Mesenchymal stem cell (in vitro differentiated cells and primary cell): ENCODE measurements around the gene EEA1.
"Not testable (repeated sequence)": the region's sequence is repeated elsewhere in the genome, so short reads cannot be mapped to it uniquely, and the experiment has no call there.

Source experiments
- DNase-seq: peaks from one replicate; pipeline ENCODE4 v3.0.0-alpha.2; 2013
- H2AFZ ChIP-seq: one replicate; pipeline ENCODE4 v1.6.1; 2013; ENCODE audit warnings: low read depth, mild to moderate bottlenecking, control low read depth, inconsistent platforms, low read length, moderate library complexity
- H2AK5ac ChIP-seq: 2 replicates; pipeline ENCODE4 v1.6.1; 2013; ENCODE audit warnings: low read length, moderate library complexity, mild to moderate bottlenecking, inconsistent platforms; ENCODE audit not compliant: severe bottlenecking
- H2BK120ac ChIP-seq: one replicate; pipeline ENCODE4 v1.6.1; 2013; ENCODE audit warnings: low read depth, mild to moderate bottlenecking, inconsistent platforms, low read length, moderate library complexity
- H2BK12ac ChIP-seq, 2 experiments: one replicate each; pipeline ENCODE4 v1.6.1; 2013; ENCODE audit warnings: inconsistent platforms in 2 of 2, low read length in 2 of 2, mild to moderate bottlenecking in 2 of 2, moderate library complexity in 2 of 2, control low read depth in 1 of 2
- H2BK15ac ChIP-seq: one replicate; pipeline ENCODE4 v1.6.1; 2013; ENCODE audit warnings: mild to moderate bottlenecking, low read depth, inconsistent platforms; ENCODE audit not compliant: poor library complexity, severe bottlenecking
- H2BK5ac ChIP-seq: 2 replicates; pipeline ENCODE4 v1.6.1; 2013; ENCODE audit warnings: low read depth, mild to moderate bottlenecking, low read length, control low read depth, inconsistent platforms; ENCODE audit not compliant: poor library complexity, severe bottlenecking
- H3K14ac ChIP-seq, 2 experiments: one replicate each; pipeline ENCODE4 v1.6.1; 2013; ENCODE audit warnings: inconsistent platforms in 2 of 2, low read length in 2 of 2, control low read depth in 1 of 2, mild to moderate bottlenecking in 1 of 2, moderate library complexity in 1 of 2
- H3K18ac ChIP-seq, 2 experiments: one replicate each; pipeline ENCODE4 v1.6.1; 2013; ENCODE audit warnings: inconsistent platforms in 2 of 2, low read length in 2 of 2, control low read depth in 1 of 2, low read depth in 1 of 2, mild to moderate bottlenecking in 1 of 2
- H3K23ac ChIP-seq, 2 experiments: one replicate each; pipeline ENCODE4 v1.6.1; 2013; ENCODE audit warnings: inconsistent platforms in 2 of 2, low read length in 2 of 2, mild to moderate bottlenecking in 2 of 2, moderate library complexity in 2 of 2, control low read depth in 1 of 2
- H3K27ac ChIP-seq: 2 replicates; pipeline ENCODE4 v1.5.1; 2013; ENCODE audit warnings: mild to moderate bottlenecking, moderate library complexity, low read length, control low read depth, inconsistent platforms; ENCODE audit not compliant: poor library complexity, severe bottlenecking
- H3K27me3 ChIP-seq, 2 experiments: 2 replicates each; pipeline versions ENCODE4 v1.6.1 to v1.7.0; 2013; ENCODE audit warnings: low read length in 2 of 2, mild to moderate bottlenecking in 2 of 2, moderate library complexity in 2 of 2, control low read depth in 1 of 2, inconsistent platforms in 1 of 2; ENCODE audit not compliant: control insufficient read depth in 1 of 2, insufficient read depth in 1 of 2
- H3K36me3 ChIP-seq, 2 experiments: 2 replicates each; pipeline versions ENCODE4 v1.6.1 to v1.7.0; 2013; ENCODE audit warnings: low read length in 2 of 2, control low read depth in 1 of 2, inconsistent platforms in 1 of 2, low read depth in 1 of 2, mild to moderate bottlenecking in 1 of 2; ENCODE audit not compliant: insufficient read depth in 2 of 2, control insufficient read depth in 1 of 2
- H3K4ac ChIP-seq, 2 experiments: one replicate each; pipeline ENCODE4 v1.6.1; 2013; ENCODE audit warnings: inconsistent platforms in 2 of 2, low read length in 2 of 2, mild to moderate bottlenecking in 2 of 2, moderate library complexity in 2 of 2, control low read depth in 1 of 2, low read depth in 1 of 2
- H3K4me1 ChIP-seq: 2 replicates; pipeline ENCODE4 v1.6.1; 2013; ENCODE audit warnings: low read depth, low read length, control low read depth; ENCODE audit not compliant: control insufficient read depth, insufficient read depth
- H3K4me2 ChIP-seq: 2 replicates; pipeline ENCODE4 v1.6.1; 2013; ENCODE audit warnings: low read length, mild to moderate bottlenecking, inconsistent platforms; ENCODE audit not compliant: poor library complexity, severe bottlenecking
- H3K4me3 ChIP-seq, 2 experiments: 2 replicates each; pipeline versions ENCODE4 v1.5.1 to v1.7.0; 2013; ENCODE audit warnings: low read length in 2 of 2, mild to moderate bottlenecking in 2 of 2, control low read depth in 1 of 2, low read depth in 1 of 2; ENCODE audit not compliant: insufficient read depth in 1 of 2
- H3K79me1 ChIP-seq: replicated peaks from 2 replicates; pipeline ENCODE4 v1.6.1; 2013; ENCODE audit warnings: mild to moderate bottlenecking, control low read depth, low read length, inconsistent platforms; ENCODE audit not compliant: poor library complexity, severe bottlenecking
- H3K9ac ChIP-seq: 2 replicates; pipeline ENCODE4 v1.7.0; 2013; ENCODE audit warnings: mild to moderate bottlenecking, low read length, moderate library complexity
- H3K9me3 ChIP-seq: 2 replicates; pipeline ENCODE4 v1.7.0; 2013; ENCODE audit warnings: mild to moderate bottlenecking, low read length; ENCODE audit not compliant: control insufficient read depth
- H4K8ac ChIP-seq: one replicate; pipeline ENCODE4 v1.6.1; 2013; ENCODE audit warnings: inconsistent platforms, mild to moderate bottlenecking, low read length, moderate library complexity
- H4K91ac ChIP-seq: one replicate; pipeline ENCODE4 v1.6.1; 2013; ENCODE audit warnings: mild to moderate bottlenecking, low read length, inconsistent platforms
- WGBS: methylation state at CpG from one replicate; pipeline ENCODE4 v1.1.7; 2013; ENCODE audit warnings: mixed read lengths; 5-methylcytosine and 5-hydroxymethylcytosine counted together

EEA1 gene

GRCh38 chr12:92756898-92757596 is 172.0 kb downstream of the EEA1 start:
- H3K4me3 ChIP-seq, result no peak overlapping the region
- peak overlapping the region; percentile 8 for H2AFZ ChIP-seq
- H4K8ac ChIP-seq, result no peak overlapping the region
- no peak overlapping the region for H3K9ac ChIP-seq
- H3K36me3 ChIP-seq, result no peaks in the 10 kb centered on the region
- H2BK12ac ChIP-seq, result no peak overlapping the region
- no peaks in the 10 kb centered on the region for H3K9me3 ChIP-seq
- no peak overlapping the region for H3K4ac ChIP-seq
- no peak overlapping the region for H3K14ac ChIP-seq
- no peak overlapping the region for H3K27ac ChIP-seq
- no peak overlapping the region for H3K23ac ChIP-seq
- WGBS, result 91% methylated on average over 2 of the region's 3 CpGs
- H3K18ac ChIP-seq, result no peak overlapping the region
- no peak overlapping the region for H3K4me2 ChIP-seq
- DNase-seq, result no peak
- H2BK15ac ChIP-seq, result no peak overlapping the region
- H3K79me1 ChIP-seq, result no peaks in the 10 kb centered on the region
- no peak overlapping the region for H2BK120ac ChIP-seq
- H2AK5ac ChIP-seq, result no peak overlapping the region
- H2BK5ac ChIP-seq, result no peak overlapping the region
- no peak overlapping the region for H4K91ac ChIP-seq
- no peaks in the 10 kb centered on the region for H3K27me3 ChIP-seq
- H3K4me1 ChIP-seq, result no peaks in the 10 kb centered on the region

DNA sequence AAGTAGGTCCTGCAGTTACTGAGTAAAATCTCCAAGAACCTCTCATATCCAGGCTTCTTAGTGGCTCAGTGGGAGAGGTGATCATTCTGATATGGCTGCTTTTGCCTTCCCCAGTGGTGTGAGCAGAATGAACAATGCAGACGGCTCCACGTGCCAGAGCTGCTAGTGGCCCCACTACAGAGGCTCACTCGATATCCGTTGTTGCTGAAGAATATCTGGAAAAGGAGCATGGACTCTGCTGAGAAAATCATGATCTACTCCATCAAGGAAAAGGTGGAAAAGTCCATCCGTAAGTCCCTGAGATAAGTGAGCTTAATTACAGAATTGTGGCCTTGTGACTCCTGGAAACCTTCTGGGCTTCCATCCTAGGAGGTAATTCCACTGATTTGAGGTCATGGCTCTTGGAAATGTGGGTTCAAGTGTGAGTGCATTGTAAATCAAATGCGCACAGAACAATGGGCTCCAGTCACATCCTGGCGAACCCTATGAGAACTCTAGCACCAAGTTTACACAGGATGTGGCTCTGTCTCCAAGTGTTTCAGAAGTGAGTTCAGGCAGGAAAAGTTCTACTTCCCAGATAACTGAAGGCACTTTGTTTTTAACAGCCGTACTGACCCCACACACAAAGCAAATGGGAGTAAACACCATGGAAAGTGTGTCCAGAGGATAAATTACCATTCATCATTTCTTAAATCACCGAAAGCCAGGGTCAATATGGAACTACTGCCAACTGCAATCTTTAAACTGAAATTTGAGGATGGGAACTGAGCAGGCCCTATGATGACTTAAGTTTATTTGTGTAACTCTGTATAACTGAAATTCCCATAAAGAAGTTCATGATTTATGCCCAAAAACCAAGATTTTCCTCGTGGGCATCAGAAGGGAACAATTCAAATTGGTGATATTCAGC is 174.9 kb downstream of the EEA1 start:
- no peak overlapping the region for H4K8ac ChIP-seq
- H3K14ac ChIP-seq, result no peak overlapping the region
- no peak overlapping the region for H3K4me2 ChIP-seq
- no peak overlapping the region for H3K9ac ChIP-seq
- H3K23ac ChIP-seq, result no peak overlapping the region
- H4K91ac ChIP-seq, result no peak overlapping the region
- no peak overlapping the region for H3K18ac ChIP-seq
- no peak overlapping the region for H2BK12ac ChIP-seq
- DNase-seq, result no peak
- no peak overlapping the region for H2AK5ac ChIP-seq
- H3K36me3 ChIP-seq, result no peaks in the 10 kb centered on the region
- no peak overlapping the region for H2BK120ac ChIP-seq
- no peak overlapping the region for H3K4ac ChIP-seq
- H3K4me1 ChIP-seq, result no peaks in the 10 kb centered on the region
- no peaks in the 10 kb centered on the region for H3K79me1 ChIP-seq
- no peak overlapping the region for H3K4me3 ChIP-seq
- H3K27ac ChIP-seq, result no peak overlapping the region
- H2AFZ ChIP-seq, result peak overlapping the region; percentile 11
- no peak overlapping the region for H2BK15ac ChIP-seq
- 77% methylated on average over 8 of the region's 10 CpGs for WGBS
- H3K9me3 ChIP-seq, result no peaks in the 10 kb centered on the region
- H3K27me3 ChIP-seq, result no peaks in the 10 kb centered on the region
- H2BK5ac ChIP-seq, result no peak overlapping the region

- H3K14ac ChIP-seq, H3K18ac ChIP-seq, H2AK5ac ChIP-seq, H3K79me1 ChIP-seq, H3K4me3 ChIP-seq, H2BK120ac ChIP-seq, H3K27me3 ChIP-seq, H3K36me3 ChIP-seq, H3K9me3 ChIP-seq, DNase-seq, H2BK5ac ChIP-seq, H3K4me1 ChIP-seq, H3K9ac ChIP-seq, H2BK12ac ChIP-seq, H2BK15ac ChIP-seq, H2AFZ ChIP-seq, H4K91ac ChIP-seq, H3K23ac ChIP-seq, H4K8ac ChIP-seq, H3K4ac ChIP-seq, H3K27ac ChIP-seq, H3K4me2 ChIP-seq: not testable (repeated sequence)
Observed at GRCh38 chr12:92749691-92750090, 179.4 kb downstream of the EEA1 start.

GRCh38 chr12:92747151-92747550 is 181.9 kb downstream of the EEA1 start:
- WGBS, result no CpG with 5 or more reads among the region's 1 CpG
- H2AK5ac ChIP-seq, result no peak overlapping the region

More at GRCh38 chr12:92747151-92747550, 181.9 kb downstream of the EEA1 start:
- Histone ChIP-seq H3K27ac (no peak overlapping the region), H3K27me3 (no peaks in the 10 kb centered on the region), H3K9ac (no peak overlapping the region), H3K4me1 (peaks cover 2% of the 10 kb centered on the region), H2BK5ac (no peak overlapping the region), H3K4me3 (no peak overlapping the region), H4K8ac (no peak overlapping the region), H3K14ac (no peak overlapping the region), H3K4ac (no peak overlapping the region), H2BK12ac (no peak overlapping the region), H4K91ac (no peak overlapping the region), H3K4me2 (no peak overlapping the region), H2AFZ (no peak overlapping the region), H3K79me1 (no peaks in the 10 kb centered on the region), H3K23ac (no peak overlapping the region), H3K9me3 (no peaks in the 10 kb centered on the region), H2BK120ac (no peak overlapping the region), H3K18ac (no peak overlapping the region), H2BK15ac (no peak overlapping the region), H3K36me3 (no peaks in the 10 kb centered on the region)
- DNase-seq, result no peak
